Measurements from ENCODE around the gene DIP2C.
"Not testable (repeated sequence)": the region's sequence is repeated elsewhere in the genome, so short reads cannot be mapped to it uniquely, and the experiment has no call there.

The DIP2C gene

DNA sequence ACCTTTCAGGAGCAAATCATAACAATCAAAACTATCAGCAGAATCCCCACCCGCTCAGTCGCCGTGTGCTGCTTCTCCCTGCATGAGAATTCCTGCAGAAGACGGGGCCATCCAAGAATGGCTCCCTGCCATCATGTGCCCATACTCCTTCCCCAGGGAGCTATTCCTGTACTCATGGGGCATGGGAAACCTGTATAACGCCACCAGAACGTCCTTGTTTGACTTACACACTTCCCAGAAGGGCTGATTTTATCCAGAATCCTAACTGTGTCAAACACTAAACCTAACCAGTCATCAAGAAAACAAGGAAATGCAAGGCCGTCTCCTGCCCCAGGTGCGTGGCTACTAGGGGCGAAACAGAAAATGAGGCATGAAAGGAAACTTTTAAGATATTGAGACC lies 16.0 kb downstream of the DIP2C start:
- no peak for DNase-seq

DNA sequence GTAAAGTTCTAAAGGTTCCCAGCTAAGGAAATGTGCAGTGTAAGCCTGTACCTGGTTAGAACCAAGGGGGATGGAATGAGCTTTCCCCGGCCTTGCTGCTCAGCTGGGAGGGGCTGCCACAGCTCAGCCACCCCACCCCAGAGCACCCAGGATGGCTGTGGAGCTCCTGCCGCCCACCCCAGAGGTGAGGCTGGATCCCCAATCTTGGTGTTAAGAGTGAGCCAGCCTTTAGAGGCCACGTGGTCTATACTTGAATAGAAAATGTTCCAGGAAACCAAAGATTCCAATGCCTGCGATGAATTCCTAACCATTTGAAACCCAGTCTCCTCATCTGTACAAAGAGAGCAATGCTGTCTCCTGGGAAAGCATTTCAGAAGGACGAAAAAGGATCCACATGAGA lies 16.5 kb downstream of the DIP2C start:
- DNase-seq: no peak

- DNase-seq: no peak
These were observed 17.3 kb downstream of the DIP2C start for GRCh38 chr10:672203-672602.

- no peak for DNase-seq
These were observed 18.5 kb downstream of the DIP2C start for GRCh38 chr10:670990-671389.

GRCh38 chr10:670038-670437 lies 19.4 kb downstream of the DIP2C start:
- no peak for DNase-seq

GRCh38 chr10:668786-669485 lies 20.5 kb downstream of the DIP2C start:
- no peak for DNase-seq

DNA sequence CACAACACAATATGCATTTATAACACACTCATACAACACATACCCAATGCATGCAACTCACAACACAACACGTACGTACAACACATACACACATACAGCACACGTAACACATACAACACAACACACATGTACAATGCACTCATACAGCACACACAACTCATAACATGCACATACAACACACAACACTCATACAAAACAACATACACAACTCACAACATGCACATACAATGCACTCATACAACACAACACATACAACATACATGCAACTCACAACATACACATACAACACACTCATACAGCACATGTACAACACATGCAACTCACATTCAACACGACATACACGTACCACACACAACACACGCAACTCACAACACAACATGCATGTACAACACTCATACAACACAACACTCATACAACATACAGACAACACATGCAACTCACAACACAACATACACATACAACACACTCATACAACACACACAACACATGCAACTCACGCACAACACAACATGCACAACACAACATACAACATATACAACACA lies 21.8 kb downstream of the DIP2C start:
- DNase-seq: no peak

DNA sequence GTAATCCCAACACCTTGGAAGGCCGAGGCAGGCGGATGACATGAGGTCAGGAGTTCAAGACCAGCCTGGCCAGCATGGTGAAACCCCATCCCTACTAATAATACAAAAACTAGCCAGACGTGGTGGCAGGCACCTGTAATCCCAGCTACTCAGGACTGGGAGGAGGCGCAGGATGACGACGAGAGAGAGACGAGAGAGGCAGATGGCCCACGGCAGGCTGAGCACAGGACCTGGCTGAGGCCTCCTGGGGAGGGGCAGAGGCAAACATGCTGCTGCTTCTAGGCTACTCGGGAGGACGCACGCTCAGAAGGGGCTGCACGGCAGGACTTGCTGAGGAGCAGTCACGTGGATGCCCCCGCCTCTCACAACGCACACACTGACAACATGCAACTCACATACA lies 22.4 kb downstream of the DIP2C start:
- peak; percentile 46 to 79 for DNase-seq

- DNase-seq: no peak
These were observed 23.0 kb downstream of the DIP2C start for GRCh38 chr10:666237-667012.

DNA sequence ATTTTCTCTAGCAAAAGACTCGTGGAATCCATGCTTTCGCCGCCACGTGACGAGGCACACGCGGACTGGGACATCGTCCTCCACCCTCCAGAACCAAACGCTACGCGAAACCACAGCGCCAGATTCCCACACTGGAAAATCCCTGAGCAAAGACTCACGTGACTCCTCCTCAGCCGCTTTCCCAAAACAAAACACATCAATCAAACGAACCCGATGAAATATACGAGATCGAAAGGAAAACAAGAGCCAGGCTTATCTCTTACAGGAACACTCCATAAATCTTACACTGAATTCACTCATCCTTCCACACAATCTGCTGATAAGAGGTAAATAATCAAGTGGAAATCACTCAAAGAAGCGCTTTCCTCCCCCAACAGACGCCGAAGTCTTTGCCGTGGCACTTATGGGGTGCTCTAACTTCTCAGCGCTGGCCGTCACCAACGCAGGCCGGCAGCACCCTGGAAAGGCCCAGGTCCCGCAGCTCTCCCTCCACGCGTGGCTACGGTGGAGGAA lies 23.8 kb downstream of the DIP2C start:
- no peak for DNase-seq

DNA sequence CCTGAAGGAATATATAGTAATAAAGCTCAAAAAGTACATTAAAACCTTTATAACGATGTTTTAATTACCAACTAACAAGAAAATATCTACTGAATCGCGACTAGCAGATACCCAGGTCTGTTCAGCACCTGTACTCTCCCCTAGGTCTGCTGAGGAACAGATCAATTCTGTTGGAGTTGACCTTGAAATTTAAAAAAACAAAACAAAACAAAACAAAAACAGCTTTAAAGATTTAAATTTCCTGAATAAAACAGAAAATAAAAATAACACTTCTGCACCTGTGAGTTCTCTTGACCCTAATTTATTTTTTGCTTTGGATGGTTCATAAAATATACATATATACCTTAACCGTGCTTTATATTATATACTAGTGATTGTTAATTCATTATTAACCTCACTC lies 24.6 kb downstream of the DIP2C start:
- DNase-seq: no peak

DNA sequence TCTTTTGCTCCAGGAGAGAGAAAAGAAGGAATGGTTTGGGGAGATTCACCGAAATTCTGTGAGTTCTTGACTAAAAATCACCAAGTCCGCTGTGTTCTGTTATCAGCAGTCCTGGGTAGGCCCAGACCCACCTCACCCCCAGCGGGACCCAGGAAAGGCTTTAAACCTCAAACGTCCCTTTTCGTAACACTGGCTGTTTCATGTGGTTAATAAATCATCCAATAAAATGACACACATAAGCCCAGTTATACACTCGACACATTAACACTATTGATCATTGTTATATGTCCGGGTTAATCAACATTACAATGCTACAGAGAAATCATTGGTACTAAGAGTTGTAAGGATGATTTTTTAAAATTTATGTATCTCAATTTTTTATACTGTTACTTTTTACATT lies 25.2 kb downstream of the DIP2C start:
- no peak for DNase-seq

GRCh38 chr10:663831-664251 lies 25.6 kb downstream of the DIP2C start:
- no peak for DNase-seq

GRCh38 chr10:663466-663751 lies 26.1 kb downstream of the DIP2C start:
- no peak for DNase-seq

DNA sequence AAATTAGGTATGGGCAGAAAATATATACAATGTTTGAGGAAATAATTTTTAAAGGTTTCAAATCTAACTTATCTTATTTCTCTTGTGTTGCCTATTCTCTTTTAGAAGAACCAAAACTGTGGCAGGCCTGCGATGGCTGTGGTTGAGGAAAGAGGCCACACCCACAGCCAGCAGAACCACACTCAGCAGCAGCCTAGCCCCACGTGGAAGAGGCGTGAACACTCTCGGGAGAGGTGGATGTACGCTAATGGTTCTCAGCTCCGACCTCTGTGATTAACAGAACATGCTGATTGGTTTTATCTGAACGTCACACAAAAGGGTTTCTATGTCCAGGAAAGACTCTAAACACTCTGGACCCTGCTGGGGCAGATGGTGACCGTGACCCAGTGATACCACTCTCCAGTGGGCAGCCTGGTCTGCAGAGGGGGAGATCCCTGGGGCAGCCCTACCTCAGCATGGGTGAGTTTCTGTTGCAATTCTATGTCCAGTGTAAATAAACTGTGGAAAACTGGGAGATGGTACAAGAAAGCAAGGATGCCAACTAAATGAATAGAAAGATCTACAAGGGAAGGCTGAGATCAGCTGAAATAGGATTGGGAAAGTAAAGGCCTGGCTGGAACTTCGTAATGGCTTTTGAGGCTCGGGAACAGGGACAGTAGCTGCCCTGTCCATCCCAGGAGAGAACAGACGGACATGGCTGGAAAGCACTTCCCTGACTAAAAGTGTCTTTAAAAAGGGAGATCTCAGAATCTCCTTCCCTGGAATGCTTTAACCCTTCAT lies 26.6 kb downstream of the DIP2C start:
- no peak for DNase-seq

DNA sequence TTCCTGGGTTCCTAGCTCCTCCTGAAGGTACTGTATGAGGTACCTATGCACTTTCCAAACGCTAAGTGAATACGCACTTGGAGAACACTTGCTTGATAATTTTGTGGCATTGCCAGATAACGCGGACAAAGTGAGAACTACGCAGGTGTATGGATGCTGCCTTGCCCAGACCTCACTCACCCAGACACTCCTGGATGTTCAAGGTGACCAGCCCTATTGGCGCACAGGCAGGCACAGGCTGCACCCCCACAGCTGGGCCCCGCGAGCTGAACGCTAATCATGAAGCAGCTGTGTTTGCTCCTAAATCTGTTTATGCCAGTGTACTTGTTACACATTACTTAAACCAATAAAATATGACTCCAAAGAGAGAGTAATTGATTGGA lies 27.3 kb downstream of the DIP2C start:
- peak in 1 of 2 experiments; percentile 9 for DNase-seq

- no peak for DNase-seq
These were observed 27.8 kb downstream of the DIP2C start for GRCh38 chr10:661597-662222.

DNA sequence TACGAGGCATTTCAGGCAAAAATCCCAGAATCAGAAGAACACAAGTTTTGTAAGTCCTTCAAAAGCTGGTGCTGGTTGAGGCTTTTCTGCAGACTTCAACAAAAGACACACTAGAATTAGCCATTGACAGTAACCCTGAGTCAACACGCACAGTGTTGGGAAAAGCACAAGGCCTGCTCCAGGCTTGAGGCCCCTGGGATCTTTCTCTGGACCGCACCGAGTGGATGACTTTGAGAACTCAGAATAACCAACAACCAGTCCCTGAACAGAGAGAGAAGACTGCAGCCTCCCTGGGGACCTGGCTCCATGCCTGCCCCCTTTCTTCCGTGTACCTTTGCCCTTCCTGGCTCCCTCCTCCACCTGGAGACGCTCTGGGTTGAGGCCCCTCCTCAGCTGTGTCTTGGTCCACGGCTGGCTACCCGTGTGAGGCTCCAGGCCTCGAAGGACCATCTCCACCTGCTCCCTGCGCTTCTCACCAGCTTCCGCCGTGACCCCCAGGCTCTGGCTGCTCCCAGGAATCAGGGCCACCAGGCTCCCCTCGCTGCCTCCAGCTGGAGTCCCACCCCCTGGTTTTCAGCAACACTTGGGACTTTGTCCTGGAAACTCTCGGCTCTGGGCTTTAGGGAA lies 28.4 kb downstream of the DIP2C start:
- DNase-seq: no peak

DNA sequence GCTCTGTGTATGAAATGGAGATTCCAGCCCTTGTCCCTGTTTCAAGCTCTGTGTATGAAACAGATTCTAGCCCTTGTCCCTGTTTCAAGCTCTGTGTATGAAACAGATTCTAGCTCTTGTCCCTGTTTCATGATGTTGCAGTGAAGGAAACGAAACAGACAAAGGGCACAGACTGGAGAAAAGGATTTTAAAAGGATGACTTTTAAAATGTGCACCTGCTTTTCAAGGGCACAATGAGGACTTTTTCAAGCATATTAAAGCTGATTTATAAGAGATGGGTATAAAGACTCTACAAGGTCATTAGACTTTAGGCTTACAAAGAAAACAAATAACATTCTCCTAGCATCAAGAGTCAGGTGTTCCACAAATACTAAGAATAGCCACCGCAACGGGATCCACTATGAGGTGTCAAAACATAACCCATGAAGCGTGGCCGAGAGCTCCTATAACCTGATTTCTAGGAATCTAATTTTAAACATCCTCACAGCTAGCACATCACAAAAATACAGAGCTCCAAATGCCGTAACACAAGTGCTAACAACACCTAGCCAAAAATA lies 29.0 kb downstream of the DIP2C start:
- DNase-seq: no peak

DNA sequence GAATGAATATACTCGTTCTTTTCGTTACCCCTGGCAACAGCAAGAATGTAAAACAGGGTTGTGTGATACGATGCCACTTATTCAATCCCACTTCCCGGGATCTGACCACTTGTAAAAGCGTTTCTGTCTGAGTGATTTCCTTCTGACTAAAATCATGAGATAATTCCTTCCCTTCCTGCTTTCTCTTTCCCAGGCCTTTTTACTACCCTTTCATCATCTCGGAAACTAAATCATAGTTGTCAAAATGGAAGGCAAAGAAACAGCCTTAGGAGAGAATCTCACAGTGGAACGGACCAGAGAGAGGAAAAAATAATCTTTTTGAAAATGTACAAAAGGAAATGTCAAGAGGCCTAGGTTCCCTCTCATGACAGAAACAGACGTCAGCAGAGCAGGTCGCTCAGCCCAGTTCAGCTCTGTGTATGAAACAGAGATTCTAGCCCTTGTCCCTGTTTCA lies 29.8 kb downstream of the DIP2C start:
- DNase-seq: no peak

- not testable (repeated sequence) for DNase-seq
These were observed 31.6 kb downstream of the DIP2C start for GRCh38 chr10:657816-658350.

GRCh38 chr10:656883-657282 lies 32.6 kb downstream of the DIP2C start:
- DNase-seq: no peak
